Fibroblast of lung (primary cell): ENCODE results near the gene CSGALNACT2. TPM values are rescaled to one million over a fixed set of nuclear protein-coding genes. Genes with fewer than 3 reads are reported as not detected.

ENCODE experiments used
- DNase-seq, 2 donors: peaks; one replicate each; pipeline versions ENCODE4 v3.0.0 to v3.0.0-alpha.2; 2010; ENCODE audit warnings: low read depth in 2 of 2
- H2AFZ ChIP-seq: 2 replicates; pipeline ENCODE4 v1.5.1; 2012; ENCODE audit warnings: low read length, control low read depth, inconsistent platforms
- H3K27ac ChIP-seq: 2 replicates; pipeline ENCODE4 v1.5.1; 2011; ENCODE audit warnings: low read length, control low read depth; ENCODE audit not compliant: insufficient read depth
- H3K27me3 ChIP-seq: 2 replicates; pipeline ENCODE4 v1.5.1; 2011; ENCODE audit warnings: mild to moderate bottlenecking, low read length; ENCODE audit not compliant: control insufficient read depth, insufficient read depth
- H3K36me3 ChIP-seq: 2 replicates; pipeline ENCODE4 v1.5.1; 2011; ENCODE audit warnings: low read length; ENCODE audit not compliant: control insufficient read depth, insufficient read depth
- H3K4me1 ChIP-seq: 2 replicates; pipeline ENCODE4 v1.5.1; 2011; ENCODE audit warnings: low read length; ENCODE audit not compliant: control insufficient read depth, insufficient read depth; ENCODE audit errors: extremely low read depth
- H3K4me2 ChIP-seq: 2 replicates; pipeline ENCODE4 v1.5.1; 2011; ENCODE audit warnings: low read length, control low read depth; ENCODE audit not compliant: insufficient read depth; ENCODE audit errors: extremely low read depth
- H3K4me3 ChIP-seq, 4 experiments: fragments of 200-600 bp in 1 of 4; sonication (generic) in 1 of 4; replicated peaks in 1 of 4; 2 replicates each; pipeline ENCODE4 v1.5.1; 2011 to 2016; ENCODE audit warnings: low read length in 4 of 4, low read depth in 3 of 4, mild to moderate bottlenecking in 3 of 4, control low read depth in 2 of 4, inconsistent platforms in 1 of 4, mixed read lengths in 1 of 4; ENCODE audit not compliant: insufficient read depth in 1 of 4; ENCODE audit errors: control extremely low read depth in 1 of 4
- H3K79me2 ChIP-seq: 2 replicates; pipeline ENCODE4 v1.5.1; 2012; ENCODE audit warnings: mild to moderate bottlenecking, low read length, inconsistent platforms; ENCODE audit not compliant: control insufficient read depth, insufficient read depth
- H3K9ac ChIP-seq: 2 replicates; pipeline ENCODE4 v1.5.1; 2011; ENCODE audit warnings: mild to moderate bottlenecking, low read length, control low read depth; ENCODE audit not compliant: insufficient read depth
- H3K9me3 ChIP-seq: 2 replicates; pipeline ENCODE4 v1.5.1; 2012; ENCODE audit warnings: low read depth, low read length; ENCODE audit not compliant: control insufficient read depth, insufficient read depth
- H4K20me1 ChIP-seq: 2 replicates; pipeline ENCODE4 v1.5.1; 2011; ENCODE audit warnings: low read length; ENCODE audit not compliant: control insufficient read depth, insufficient read depth; ENCODE audit errors: extremely low read depth
- CTCF ChIP-seq, 2 donors: IDR thresholded peaks in 1 of 2; conservative IDR thresholded peaks in 1 of 2; 1 replicate in 1 of 2; 2 replicates in 1 of 2; pipeline ENCODE4 v1.5.1; 2011 to 2012; ENCODE audit warnings: low read length in 2 of 2, control low read depth in 1 of 2, inconsistent platforms in 1 of 2, low read depth in 1 of 2, mild to moderate bottlenecking in 1 of 2
- EZH2 ChIP-seq: IDR thresholded peaks from 2 replicates; pipeline ENCODE4 v1.5.1; 2012; ENCODE audit warnings: low read length, control low read depth, mild to moderate bottlenecking; ENCODE audit errors: missing control alignments
- polyA plus RNA-seq, 2 donors: library from polyadenylated mRNA; depleted of rRNA in 1 of 2; stranded (reverse) in 1 of 2; unstranded in 1 of 2; fragments of >200 nt; gene quantifications; 2 replicates each; pipeline ENCODE4 v1.2.1, GENCODE V29; 2011 to 2012; ENCODE audit warnings: missing spikeins in 1 of 2
- total RNA-seq: library from RNA; depleted of rRNA; stranded (reverse); fragments of >200 nt; gene quantifications from 2 replicates; pipeline ENCODE4 v1.2.1, GENCODE V29; 2014

Gene CSGALNACT2
- total and polyA plus RNA-seq, 2 donors (not counting 1 experiment from before 2014, with no cell fraction given): 38.6 to 46.9 TPM

- Histone ChIP-seq H2AFZ (no peak overlapping the region), H3K9me3 (no peaks in the 10 kb centered on the region), H3K36me3 (no peaks in the 10 kb centered on the region), H3K4me1 (no peaks in the 10 kb centered on the region), H3K27ac (peak overlapping the region; percentile 46), H3K27me3 (no peaks in the 10 kb centered on the region), H3K9ac (no peak overlapping the region), H3K4me2 (peak overlapping the region; percentile 66), H3K79me2 (peaks cover 91% of the 10 kb centered on the region), H3K4me3 (peak overlapping the region in 1 of 4 experiments; percentile 20), H4K20me1 (no peaks in the 10 kb centered on the region)
- no peak for DNase-seq
- no peak for TF ChIP-seq EZH2
- no peak for TF ChIP-seq CTCF (conservative IDR thresholded peaks at IDR 0.05 in 1 of 2, IDR thresholded peaks at IDR 0.05 in 1 of 2; ENCODE audit: low read depth in 1 of 2, low read length in 2 of 2)
Measured at GRCh38 chr10:43151371-43151770, 13.1 kb downstream of the CSGALNACT2 start.

GRCh38 chr10:43153901-43154300 lies 15.7 kb downstream of the CSGALNACT2 start:
- peaks cover 87% of the 10 kb centered on the region for H3K79me2 ChIP-seq
- H3K9me3 ChIP-seq: no peaks in the 10 kb centered on the region
- DNase-seq: peak in 1 of 2 donors; percentile 25
- no peak overlapping the region for H3K4me3 ChIP-seq
- no peak overlapping the region for H3K9ac ChIP-seq
- no peaks in the 10 kb centered on the region for H4K20me1 ChIP-seq
- H3K36me3 ChIP-seq: no peaks in the 10 kb centered on the region
- H3K4me1 ChIP-seq: no peaks in the 10 kb centered on the region
- peak overlapping the region; percentile 42 for H3K4me2 ChIP-seq
- H3K27ac ChIP-seq: no peak overlapping the region
- TF ChIP-seq EZH2 (no peak), CTCF (conservative IDR thresholded peaks at IDR 0.05 in 1 of 2, IDR thresholded peaks at IDR 0.05 in 1 of 2; ENCODE audit: low read depth in 1 of 2, low read length in 2 of 2) (no peak)
- no peak overlapping the region for H2AFZ ChIP-seq
- H3K27me3 ChIP-seq: no peaks in the 10 kb centered on the region

GRCh38 chr10:43155221-43155620 lies 17.0 kb downstream of the CSGALNACT2 start:
- no peak for TF ChIP-seq EZH2
- TF ChIP-seq CTCF (conservative IDR thresholded peaks at IDR 0.05 in 1 of 2, IDR thresholded peaks at IDR 0.05 in 1 of 2; ENCODE audit: low read depth in 1 of 2, low read length in 2 of 2): no peak
- Histone ChIP-seq H3K4me2 (no peak overlapping the region), H3K9me3 (no peaks in the 10 kb centered on the region), H3K9ac (no peak overlapping the region), H3K27me3 (no peaks in the 10 kb centered on the region), H3K27ac (no peak overlapping the region), H3K4me1 (peaks cover under 1% of the 10 kb centered on the region), H2AFZ (no peak overlapping the region), H4K20me1 (no peaks in the 10 kb centered on the region), H3K79me2 (peaks cover 74% of the 10 kb centered on the region), H3K36me3 (no peaks in the 10 kb centered on the region), H3K4me3 (no peak overlapping the region)
- no peak for DNase-seq
